HEK293T (cell line): Measurements from ENCODE around the gene OR11A1.

Source experiments
- CTCF ChIA-PET: fragments of 350-600 bp; formaldehyde crosslinking; extraction: SDS; loops from one replicate; lab custom pipeline; 2021; ENCODE audit warnings: antibody characterized with exemption, inconsistent platforms; lab: Yijun Ruan, JAX
- POLR2A ChIA-PET: fragments of 350-600 bp; formaldehyde crosslinking; extraction: SDS; loops from one replicate; lab custom pipeline; 2020; ENCODE audit warnings: antibody characterized with exemption, inconsistent platforms; lab: Yijun Ruan, JAX
- DNase-seq: peaks from one replicate; pipeline ENCODE4 v3.0.0; 2012; ENCODE audit warnings: mixed read lengths; ENCODE audit errors: extremely low spot score
- ARNT ChIP-seq: fragments of 450-650 bp; IDR thresholded peaks from 2 replicates; pipeline ENCODE4 v1.6.1; 2017; ENCODE audit warnings: mild to moderate bottlenecking
- BHLHE40 ChIP-seq: fragments of 450-650 bp; IDR thresholded peaks from 2 replicates; pipeline ENCODE4 v1.6.1; 2016; ENCODE audit warnings: mild to moderate bottlenecking, moderate library complexity, borderline replicate concordance
- CTBP1 ChIP-seq: fragments of 450-650 bp; IDR thresholded peaks from 2 replicates; pipeline ENCODE4 v1.6.1; 2016; ENCODE audit warnings: borderline replicate concordance
- ELF4 ChIP-seq: fragments of 450-650 bp; IDR thresholded peaks from 2 replicates; pipeline ENCODE4 v1.6.1; 2017; ENCODE audit warnings: antibody characterized with exemption
- FOXA1 ChIP-seq: fragments of 450-650 bp; IDR thresholded peaks from 2 replicates; pipeline ENCODE4 v1.6.1; 2016; ENCODE audit warnings: mild to moderate bottlenecking
- FOXK2 ChIP-seq: fragments of 450-650 bp; IDR thresholded peaks from 2 replicates; pipeline ENCODE4 v1.6.1; 2016; ENCODE audit warnings: mild to moderate bottlenecking
- FOXM1 ChIP-seq: fragments of 450-650 bp; IDR thresholded peaks from 2 replicates; pipeline ENCODE4 v1.6.1; 2017; ENCODE audit warnings: mild to moderate bottlenecking, borderline replicate concordance
- HDGF ChIP-seq: fragments of 450-650 bp; IDR thresholded peaks from 2 replicates; pipeline ENCODE4 v1.6.1; 2017; ENCODE audit warnings: antibody characterized with exemption, borderline replicate concordance
- L3MBTL2 ChIP-seq: fragments of 450-650 bp; conservative IDR thresholded peaks from 2 replicates; pipeline ENCODE4 v1.6.1; 2016; ENCODE audit warnings: mild to moderate bottlenecking
- LEF1 ChIP-seq: fragments of 450-650 bp; IDR thresholded peaks from 2 replicates; pipeline ENCODE4 v1.6.1; 2017; ENCODE audit warnings: mild to moderate bottlenecking, borderline replicate concordance
- NFRKB ChIP-seq: fragments of 450-650 bp; IDR thresholded peaks from 2 replicates; pipeline ENCODE4 v1.6.1; 2016; ENCODE audit warnings: mild to moderate bottlenecking, moderate library complexity
- PKNOX1 ChIP-seq: fragments of 450-650 bp; IDR thresholded peaks from 2 replicates; pipeline ENCODE4 v1.6.1; 2016
- SP1 ChIP-seq: fragments of 450-650 bp; IDR thresholded peaks from 2 replicates; pipeline ENCODE4 v1.6.1; 2017
- SUZ12 ChIP-seq: fragments of 450-650 bp; IDR thresholded peaks from 2 replicates; pipeline ENCODE4 v1.6.1; 2016; ENCODE audit warnings: mild to moderate bottlenecking
- TARDBP ChIP-seq: fragments of 450-650 bp; IDR thresholded peaks from 2 replicates; pipeline ENCODE4 v1.6.1; 2016
- ZNF384 ChIP-seq: fragments of 450-650 bp; IDR thresholded peaks from 2 replicates; pipeline ENCODE4 v1.6.1; 2016

OR11A1 gene

DNA sequence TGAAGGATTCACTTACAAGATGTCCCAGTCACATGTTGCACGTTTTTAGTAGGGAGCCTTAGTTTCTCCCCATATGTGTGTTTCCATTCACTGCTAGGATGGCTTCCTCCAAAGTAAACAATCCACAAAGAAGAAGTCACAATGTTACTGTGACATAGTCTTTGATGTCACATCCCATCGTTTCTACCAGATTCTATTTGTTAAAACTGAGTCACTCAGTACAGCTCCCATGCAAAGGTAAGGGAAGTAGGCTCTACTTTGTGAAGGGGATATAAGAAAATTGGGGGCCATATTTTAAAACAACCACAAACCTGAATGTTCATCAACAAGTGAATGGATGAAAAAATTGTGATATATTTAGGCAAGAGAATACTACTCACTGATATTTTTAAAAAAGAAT lies at the start of gene OR11A1, which contains the start of gene OR2H1:
TSS of gene OR11A1 (minus strand) at position 101 of the 400 bp plus-strand sequence. CDS start 29,430 bp downstream, outside the sequence.
TSS of gene OR2H1 (plus strand) at position 185 of the 400 bp plus-strand sequence. CDS start 4,615 bp downstream, outside the sequence.
- TF ChIP-seq L3MBTL2: no peak
- no peak for TF ChIP-seq FOXA1
- TF ChIP-seq FOXK2: no peak
- no peak for TF ChIP-seq NFRKB
- TF ChIP-seq TARDBP: no peak
- TF ChIP-seq LEF1: no peak
- no peak for TF ChIP-seq HDGF
- TF ChIP-seq ARNT: no peak
- no peak for TF ChIP-seq BHLHE40
- TF ChIP-seq SUZ12: no peak
- TF ChIP-seq SP1: no peak
- TF ChIP-seq FOXM1: no peak
- TF ChIP-seq ELF4: no peak
- no peak for TF ChIP-seq ZNF384
- no peak for TF ChIP-seq PKNOX1
- ChIA-PET POLR2A (no interaction called here), CTCF (no interaction called here)
- DNase-seq: no peak

DNA sequence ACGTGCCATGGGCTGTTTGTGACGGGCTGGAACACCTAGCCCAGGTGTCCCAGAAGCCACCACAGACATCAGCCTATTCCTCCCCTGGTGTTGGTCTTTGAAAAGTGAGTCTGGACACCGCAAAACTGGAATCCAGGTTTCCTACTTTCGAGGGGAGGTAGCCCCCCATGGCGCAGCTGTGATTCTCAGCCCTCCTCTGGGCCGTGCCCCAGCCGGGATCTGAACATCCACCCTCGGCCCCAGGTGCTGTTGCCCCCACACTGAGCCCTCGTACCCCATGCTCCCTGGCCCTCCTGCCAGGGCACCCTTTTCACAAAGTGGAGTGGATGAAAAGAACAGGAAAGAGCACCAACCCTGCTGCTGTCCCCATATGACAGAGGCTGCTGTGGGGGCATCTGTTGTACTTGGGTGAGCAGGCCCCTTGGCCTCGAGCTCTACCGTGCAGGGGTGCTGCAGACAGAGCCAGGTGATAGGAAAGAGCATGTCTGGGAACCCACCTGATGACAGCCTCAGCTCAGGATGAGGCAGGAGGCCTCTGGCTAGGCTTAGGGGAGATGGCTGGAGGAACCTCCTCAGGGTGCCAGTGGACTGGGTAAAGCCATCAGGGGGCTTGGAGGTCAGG lies 49.7 kb upstream of the OR11A1 start:
- CTCF ChIA-PET: no interaction called here
- no peak for DNase-seq
- no peak for TF ChIP-seq CTBP1
- no peak for TF ChIP-seq ZNF384
- TF ChIP-seq BHLHE40: no peak
- TF ChIP-seq PKNOX1: no peak
- no peak for TF ChIP-seq ELF4
- POLR2A ChIA-PET: no interaction called here

DNA sequence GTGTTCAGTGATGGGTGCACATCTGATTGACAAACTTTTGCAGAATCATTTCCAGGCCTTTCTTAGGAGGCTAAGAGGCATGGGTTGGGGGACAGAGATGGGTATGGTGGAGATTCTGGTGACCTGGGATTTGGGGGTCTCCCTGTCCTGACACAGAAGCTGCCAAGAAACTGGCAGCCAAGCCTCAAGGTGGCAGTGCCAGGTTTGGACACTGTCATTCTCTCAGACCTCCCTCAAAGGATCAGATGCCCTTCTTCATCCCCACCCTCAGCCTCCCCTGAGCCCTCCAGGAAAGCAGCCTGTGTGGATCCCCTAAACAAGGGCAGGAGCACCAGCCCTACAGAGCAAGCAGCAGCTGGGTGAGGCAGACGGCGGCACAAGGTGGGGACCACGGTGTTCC lies 48.9 kb upstream of the OR11A1 start:
- TF ChIP-seq ELF4: no peak
- no peak for TF ChIP-seq ARNT
- TF ChIP-seq NFRKB: no peak
- TF ChIP-seq CTBP1: no peak
- TF ChIP-seq L3MBTL2: no peak
- TF ChIP-seq ZNF384: no peak
- no peak for TF ChIP-seq SP1
- TF ChIP-seq SUZ12: no peak
- TF ChIP-seq FOXM1: no peak
- TF ChIP-seq TARDBP: no peak
- CTCF ChIA-PET: no interaction called here
- no peak for DNase-seq
- POLR2A ChIA-PET: no interaction called here

DNA sequence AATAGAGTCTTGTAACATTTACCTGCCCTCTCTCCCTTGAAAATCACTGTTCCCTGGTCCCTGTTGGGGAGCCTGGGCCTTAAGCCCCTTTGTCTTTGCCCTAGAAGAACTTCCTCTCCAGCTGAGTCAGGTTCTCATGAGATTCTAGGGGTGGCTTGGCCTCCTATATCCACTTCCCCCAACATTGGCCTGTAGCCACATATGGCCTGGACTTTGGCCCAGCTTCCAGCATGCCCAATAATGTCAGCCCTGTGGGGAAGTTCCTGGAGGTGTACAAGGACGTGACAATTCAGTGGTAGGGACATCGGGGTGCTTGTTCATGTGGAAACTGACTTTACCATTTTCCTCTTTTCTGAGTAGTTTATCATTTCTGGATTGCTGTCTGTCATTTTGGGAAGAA lies 48.1 kb upstream of the OR11A1 start:
- DNase-seq: no peak
- ChIA-PET CTCF (no interaction called here), POLR2A (no interaction called here)
- TF ChIP-seq PKNOX1 (no peak), CTBP1 (no peak), FOXM1 (no peak), TARDBP (no peak), LEF1 (no peak)

DNA sequence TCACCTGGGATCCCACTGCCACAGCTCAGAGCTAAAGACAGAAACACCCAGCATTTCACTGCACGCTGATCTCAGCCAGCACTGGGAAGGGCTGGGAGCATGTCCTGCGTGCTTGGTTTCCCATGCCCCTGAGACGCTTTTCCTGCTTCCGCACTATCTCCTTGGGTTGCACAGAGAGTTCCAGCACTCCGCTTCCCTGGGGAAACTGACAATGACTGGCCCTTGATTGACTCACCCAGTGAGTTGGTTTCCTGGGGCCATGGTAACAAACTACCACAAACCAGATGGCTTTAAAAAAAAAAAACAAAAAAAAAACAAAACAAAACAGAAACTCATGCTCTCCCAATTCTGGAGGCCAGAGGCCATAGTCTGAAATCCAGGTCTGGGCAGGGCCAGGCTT lies 45.7 kb upstream of the OR11A1 start:
- no peak for TF ChIP-seq ARNT
- no peak for TF ChIP-seq CTBP1
- TF ChIP-seq HDGF: no peak
- ChIA-PET CTCF (no interaction called here), POLR2A (no interaction called here)
- DNase-seq: no peak

DNA sequence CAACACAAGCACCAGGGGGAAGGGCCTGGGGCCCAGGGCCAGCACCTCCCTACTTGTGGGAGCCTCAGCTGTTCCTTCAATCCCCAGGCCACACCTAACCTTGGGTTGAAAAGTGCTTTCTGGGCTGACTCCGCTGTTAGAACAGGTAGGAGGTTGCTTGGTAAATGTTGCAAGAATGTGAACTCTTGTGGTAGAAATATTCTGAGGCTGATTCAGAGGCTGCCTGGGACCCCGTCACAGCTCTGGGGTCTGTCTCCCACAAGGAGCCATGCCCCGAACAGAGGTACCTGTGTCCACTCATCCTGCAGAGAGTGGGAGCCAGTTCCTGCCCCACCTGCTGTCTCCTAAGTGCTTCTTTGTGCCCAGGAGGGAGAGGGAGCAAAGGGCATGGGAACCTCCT lies 45.3 kb upstream of the OR11A1 start:
- CTCF ChIA-PET: no interaction called here
- TF ChIP-seq TARDBP: no peak
- no peak for TF ChIP-seq ARNT
- TF ChIP-seq BHLHE40: no peak
- TF ChIP-seq CTBP1: no peak
- POLR2A ChIA-PET: no interaction called here
- no peak for DNase-seq

GRCh38 chr6:29501106-29501505 lies 44.2 kb upstream of the OR11A1 start:
- TF ChIP-seq HDGF (no peak), NFRKB (no peak), L3MBTL2 (no peak), ARNT (no peak), SP1 (no peak), BHLHE40 (no peak), FOXK2 (no peak), SUZ12 (no peak), LEF1 (no peak), PKNOX1 (no peak), FOXM1 (no peak), TARDBP (no peak), CTBP1 (no peak), FOXA1 (no peak), ZNF384 (no peak), ELF4 (no peak)
- POLR2A ChIA-PET: no interaction called here
- no peak for DNase-seq
- CTCF ChIA-PET: no interaction called here
